Subcutaneous adipose tissue (tissue), 4 donors: ENCODE measurements around the gene CHSY3. TPM values are rescaled to one million over a fixed set of nuclear protein-coding genes. Genes with fewer than 3 reads are reported as not detected.

Source experiments
- CTCF ChIP-seq: fragments of 450-650 bp; IDR thresholded peaks from one replicate; pipeline ENCODE4 v1.5.1; 2016; ENCODE audit warnings: low read depth, mild to moderate bottlenecking, control low read depth, antibody characterized with exemption, moderate library complexity
- total RNA-seq, 4 donors: library from RNA; depleted of rRNA; stranded (reverse); fragments of >200 nt; gene quantifications; one replicate each; pipeline ENCODE4 v1.1.0, GENCODE V29; 2016

Gene CHSY3
- total RNA-seq, 4 donors from 2014 or later = 3.7 to 6.8 (median 5.9) TPM

- TF ChIP-seq CTCF = no peak
Measured at GRCh38 chr5:129945028-129945427, 40.8 kb downstream of the CHSY3 start.

GRCh38 chr5:129945774-129946270 lies 41.6 kb downstream of the CHSY3 start:
- no peak for TF ChIP-seq CTCF

GRCh38 chr5:129951039-129951438 lies 46.8 kb downstream of the CHSY3 start:
- TF ChIP-seq CTCF = no peak

GRCh38 chr5:129958581-129958980 lies 54.3 kb downstream of the CHSY3 start:
- TF ChIP-seq CTCF = no peak

GRCh38 chr5:129960831-129961230 lies 56.6 kb downstream of the CHSY3 start:
- no peak for TF ChIP-seq CTCF

- no peak for TF ChIP-seq CTCF
Measured at GRCh38 chr5:129962506-129962905, 58.2 kb downstream of the CHSY3 start.

- no peak for TF ChIP-seq CTCF
Measured at GRCh38 chr5:129963359-129963758, 59.1 kb downstream of the CHSY3 start.
